ENCODE measurements around the gene VSIG10L2. TPM values are rescaled to one million over a fixed set of nuclear protein-coding genes. Genes with fewer than 3 reads are reported as not detected.

Gene VSIG10L2
- total RNA-seq, 1 donor from 2014 or later: 28.2 TPM

GRCh38 chr11:125930076-125930450 lies 15.8 kb upstream of the VSIG10L2 start:
- Histone ChIP-seq H3K4me1 (peaks cover 3% of the 10 kb centered on the region), H3K36me3 (no peaks in the 10 kb centered on the region), H3K27me3 (no peaks in the 10 kb centered on the region), H3K27ac (no peak overlapping the region), H3K9me3 (no peaks in the 10 kb centered on the region), H3K4me3 (no peak overlapping the region)
- no peak for TF ChIP-seq POLR2A (IDR thresholded peaks at IDR 0.05)
- TF ChIP-seq POLR2AphosphoS5 (IDR thresholded peaks at IDR 0.05; ENCODE audit: insufficient read depth in 1 of 2, low read depth in 1 of 2): no peak
- TF ChIP-seq, protein P1, sequence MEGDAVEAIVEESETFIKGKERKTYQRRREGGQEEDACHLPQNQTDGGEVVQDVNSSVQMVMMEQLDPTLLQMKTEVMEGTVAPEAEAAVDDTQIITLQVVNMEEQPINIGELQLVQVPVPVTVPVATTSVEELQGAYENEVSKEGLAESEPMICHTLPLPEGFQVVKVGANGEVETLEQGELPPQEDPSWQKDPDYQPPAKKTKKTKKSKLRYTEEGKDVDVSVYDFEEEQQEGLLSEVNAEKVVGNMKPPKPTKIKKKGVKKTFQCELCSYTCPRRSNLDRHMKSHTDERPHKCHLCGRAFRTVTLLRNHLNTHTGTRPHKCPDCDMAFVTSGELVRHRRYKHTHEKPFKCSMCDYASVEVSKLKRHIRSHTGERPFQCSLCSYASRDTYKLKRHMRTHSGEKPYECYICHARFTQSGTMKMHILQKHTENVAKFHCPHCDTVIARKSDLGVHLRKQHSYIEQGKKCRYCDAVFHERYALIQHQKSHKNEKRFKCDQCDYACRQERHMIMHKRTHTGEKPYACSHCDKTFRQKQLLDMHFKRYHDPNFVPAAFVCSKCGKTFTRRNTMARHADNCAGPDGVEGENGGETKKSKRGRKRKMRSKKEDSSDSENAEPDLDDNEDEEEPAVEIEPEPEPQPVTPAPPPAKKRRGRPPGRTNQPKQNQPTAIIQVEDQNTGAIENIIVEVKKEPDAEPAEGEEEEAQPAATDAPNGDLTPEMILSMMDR (IDR thresholded peaks at IDR 0.05): no peak
- intact Hi-C loops (cut with DNase I): no loop called here
- peak in 1 of 2 donors; percentile 56 for DNase-seq (ENCODE audit: extremely low spot score in 2 of 2)

GRCh38 chr11:125931116-125931515 lies 14.7 kb upstream of the VSIG10L2 start:
- no peak overlapping the region for H3K27ac ChIP-seq
- no peaks in the 10 kb centered on the region for H3K27me3 ChIP-seq
- DNase-seq (ENCODE audit: extremely low spot score in 2 of 2): peak in 1 of 2 donors; percentile 60
- no peak overlapping the region for H3K4me3 ChIP-seq
- TF ChIP-seq, protein P1 (IDR thresholded peaks at IDR 0.05): no peak
- TF ChIP-seq POLR2A (IDR thresholded peaks at IDR 0.05) (no peak), POLR2AphosphoS5 (IDR thresholded peaks at IDR 0.05; ENCODE audit: insufficient read depth in 1 of 2, low read depth in 1 of 2) (no peak)
- intact Hi-C loops (cut with DNase I): no loop called here
- H3K36me3 ChIP-seq: no peaks in the 10 kb centered on the region
- no peaks in the 10 kb centered on the region for H3K9me3 ChIP-seq
- peaks cover 9% of the 10 kb centered on the region for H3K4me1 ChIP-seq

DNA sequence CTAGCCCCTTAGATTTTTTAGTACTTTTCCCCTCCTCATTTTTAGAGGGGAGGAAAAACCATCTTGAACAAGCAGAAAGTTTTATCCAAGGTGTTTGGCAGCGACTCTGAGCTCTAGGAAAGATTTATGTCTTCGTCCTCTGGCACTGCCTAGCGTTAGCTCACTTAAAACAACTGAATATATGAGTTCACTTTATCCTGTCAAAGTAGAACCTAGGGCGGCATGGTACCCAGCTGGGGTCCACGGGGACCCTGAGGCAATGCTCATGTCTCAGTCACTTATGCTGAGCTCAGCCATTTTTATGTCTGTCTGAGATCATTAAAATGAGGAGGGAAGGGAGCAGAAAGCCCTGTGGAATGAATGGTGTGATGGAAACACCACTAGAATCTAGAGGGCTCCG lies 14.2 kb upstream of the VSIG10L2 start:
- peaks cover 9% of the 10 kb centered on the region for H3K4me1 ChIP-seq
- no peak overlapping the region for H3K27ac ChIP-seq
- H3K27me3 ChIP-seq: no peaks in the 10 kb centered on the region
- DNase-seq (ENCODE audit: extremely low spot score in 2 of 2): peak in 1 of 2 donors; percentile 79
- intact Hi-C loops (cut with DNase I): no loop called here
- TF ChIP-seq POLR2AphosphoS5 (IDR thresholded peaks at IDR 0.05; ENCODE audit: insufficient read depth in 1 of 2, low read depth in 1 of 2) (no peak), POLR2A (IDR thresholded peaks at IDR 0.05) (no peak)
- H3K36me3 ChIP-seq: no peaks in the 10 kb centered on the region
- H3K9me3 ChIP-seq: no peaks in the 10 kb centered on the region
- H3K4me3 ChIP-seq: no peak overlapping the region

GRCh38 chr11:125932301-125932700 lies 13.5 kb upstream of the VSIG10L2 start:
- Histone ChIP-seq H3K9me3 (no peaks in the 10 kb centered on the region), H3K27ac (no peak overlapping the region), H3K4me1 (peaks cover 9% of the 10 kb centered on the region), H3K36me3 (no peaks in the 10 kb centered on the region), H3K4me3 (no peak overlapping the region), H3K27me3 (no peaks in the 10 kb centered on the region)
- intact Hi-C loops (cut with DNase I): no loop called here
- DNase-seq (ENCODE audit: extremely low spot score in 2 of 2): peak in 1 of 2 donors; percentile 81
- TF ChIP-seq POLR2A (IDR thresholded peaks at IDR 0.05): no peak
- TF ChIP-seq, protein P1 (IDR thresholded peaks at IDR 0.05): no peak
- TF ChIP-seq POLR2AphosphoS5 (IDR thresholded peaks at IDR 0.05; ENCODE audit: insufficient read depth in 1 of 2, low read depth in 1 of 2): no peak

- Histone ChIP-seq H3K36me3 (no peaks in the 10 kb centered on the region), H3K4me3 (no peak overlapping the region), H3K9me3 (no peaks in the 10 kb centered on the region), H3K27ac (no peak overlapping the region), H3K4me1 (peaks cover 9% of the 10 kb centered on the region), H3K27me3 (no peaks in the 10 kb centered on the region)
- DNase-seq (ENCODE audit: extremely low spot score in 2 of 2): peak in 1 of 2 donors; percentile 79
- no peak for TF ChIP-seq POLR2A (IDR thresholded peaks at IDR 0.05)
- TF ChIP-seq POLR2AphosphoS5 (IDR thresholded peaks at IDR 0.05; ENCODE audit: insufficient read depth in 1 of 2, low read depth in 1 of 2): no peak
- TF ChIP-seq, protein P1 (IDR thresholded peaks at IDR 0.05): no peak
- intact Hi-C loops (cut with DNase I): no loop called here
These were observed 12.6 kb upstream of the VSIG10L2 start for GRCh38 chr11:125933030-125933813.

All from vagina (tissue), 2 donors.